ENCODE results near the gene CMIP.

Gene CMIP

GRCh38 chr16:81633147-81633619 lies 188.6 kb downstream of the CMIP start:
- no peak for DNase-seq (ENCODE audit: low read depth in 1 of 2, low spot score in 1 of 2)

- no peak for DNase-seq (ENCODE audit: low read depth in 1 of 2, low spot score in 1 of 2)
Observed at GRCh38 chr16:81633680-81634379, 189.2 kb downstream of the CMIP start.

GRCh38 chr16:81634380-81635062 lies 189.9 kb downstream of the CMIP start:
- no peak for DNase-seq (ENCODE audit: low read depth in 1 of 2, low spot score in 1 of 2)

GRCh38 chr16:81635063-81635937 lies 190.7 kb downstream of the CMIP start:
- DNase-seq (ENCODE audit: low read depth in 1 of 2, low spot score in 1 of 2) = no peak

- no peak for DNase-seq (ENCODE audit: low read depth in 1 of 2, low spot score in 1 of 2)
Observed at GRCh38 chr16:81636298-81636993, 191.8 kb downstream of the CMIP start.

GRCh38 chr16:81637336-81638235 lies 193.0 kb downstream of the CMIP start:
- no peak for DNase-seq (ENCODE audit: low read depth in 1 of 2, low spot score in 1 of 2)

GRCh38 chr16:81638286-81638945 lies 193.8 kb downstream of the CMIP start:
- DNase-seq (ENCODE audit: low read depth in 1 of 2, low spot score in 1 of 2) = no peak

GRCh38 chr16:81639348-81639747 lies 194.7 kb downstream of the CMIP start:
- no peak for DNase-seq (ENCODE audit: low read depth in 1 of 2, low spot score in 1 of 2)

GRCh38 chr16:81639931-81640680 lies 195.5 kb downstream of the CMIP start:
- no peak for DNase-seq (ENCODE audit: low read depth in 1 of 2, low spot score in 1 of 2)

- DNase-seq (ENCODE audit: low read depth in 1 of 2, low spot score in 1 of 2) = no peak
Observed at GRCh38 chr16:81640681-81641070, 196.1 kb downstream of the CMIP start.

- no peak for DNase-seq (ENCODE audit: low read depth in 1 of 2, low spot score in 1 of 2)
Observed at GRCh38 chr16:81641395-81642106, 196.9 kb downstream of the CMIP start.

GRCh38 chr16:81642107-81642436 lies 197.5 kb downstream of the CMIP start:
- no peak for DNase-seq (ENCODE audit: low read depth in 1 of 2, low spot score in 1 of 2)

GRCh38 chr16:81642943-81643342 lies 198.3 kb downstream of the CMIP start:
- DNase-seq (ENCODE audit: low read depth in 1 of 2, low spot score in 1 of 2) = no peak

- no peak for DNase-seq (ENCODE audit: low read depth in 1 of 2, low spot score in 1 of 2)
Observed at GRCh38 chr16:81645266-81645694, 200.7 kb downstream of the CMIP start.

GRCh38 chr16:81645925-81646324 lies 201.3 kb downstream of the CMIP start:
- no peak for DNase-seq (ENCODE audit: low read depth in 1 of 2, low spot score in 1 of 2)

GRCh38 chr16:81646561-81646960 lies 202.0 kb downstream of the CMIP start:
- no peak for DNase-seq (ENCODE audit: low read depth in 1 of 2, low spot score in 1 of 2)

GRCh38 chr16:81647527-81647926 lies 202.9 kb downstream of the CMIP start:
- no peak for DNase-seq (ENCODE audit: low read depth in 1 of 2, low spot score in 1 of 2)

- no peak for DNase-seq (ENCODE audit: low read depth in 1 of 2, low spot score in 1 of 2)
Observed at GRCh38 chr16:81649561-81650184, 205.1 kb downstream of the CMIP start.

All from activated T-helper 1 cell treated with anti-CD3 and anti-CD28 coated beads, Interleukin-2, amount 50 U/mL, for 16 hours (primary cell).